NCI-H2196 treated with DMSO at 0.1 percent for 48 hours (cell line): ENCODE results near the gene DEF6.
"Not testable (repeated sequence)": the region's sequence is repeated elsewhere in the genome, so short reads cannot be mapped to it uniquely, and the experiment has no call there.

Experiments used
- DNase-seq: peaks from one replicate; lab custom pipeline; 2025; ENCODE audit not compliant: unreplicated experiment; lab: John Stamatoyannopoulos, UW

DEF6 gene

GRCh38 chr6:35309611-35310264 is 12.1 kb downstream of the DEF6 start:
- no peak for DNase-seq

GRCh38 chr6:35310265-35310831 is 12.7 kb downstream of the DEF6 start:
- DNase-seq: no peak

- DNase-seq: no peak
Observed at GRCh38 chr6:35311390-35312075, 13.9 kb downstream of the DEF6 start.

- no peak for DNase-seq
Observed at GRCh38 chr6:35312076-35312800, 14.6 kb downstream of the DEF6 start.

- DNase-seq: no peak
Observed at GRCh38 chr6:35312807-35313206, 15.2 kb downstream of the DEF6 start.

- DNase-seq: no peak
Observed at GRCh38 chr6:35317483-35318195, 20.0 kb downstream of the DEF6 start.

- DNase-seq: peak; percentile 69
Observed at GRCh38 chr6:35318196-35319171, 20.9 kb downstream of the DEF6 start.

GRCh38 chr6:35319346-35320030 is 21.9 kb downstream of the DEF6 start:
- DNase-seq: no peak

- no peak for DNase-seq
Observed at GRCh38 chr6:35320031-35320410, 22.4 kb downstream of the DEF6 start.

- DNase-seq: no peak
Observed at GRCh38 chr6:35321091-35321490, 23.5 kb downstream of the DEF6 start.

GRCh38 chr6:35327349-35328027 is 29.9 kb downstream of the DEF6 start:
- DNase-seq: peak; percentile 35

GRCh38 chr6:35328108-35328723 is 30.6 kb downstream of the DEF6 start:
- DNase-seq: no peak

- not testable (repeated sequence) for DNase-seq
Observed at GRCh38 chr6:35328965-35329364, 31.3 kb downstream of the DEF6 start.

- DNase-seq: no peak
Observed at GRCh38 chr6:35330541-35331119, 33.0 kb downstream of the DEF6 start.

- not testable (repeated sequence) for DNase-seq
Observed at GRCh38 chr6:35332074-35332887, 34.7 kb downstream of the DEF6 start.

GRCh38 chr6:35341557-35341956 is 43.9 kb downstream of the DEF6 start:
- no peak for DNase-seq
